ENCODE measurements around the gene HMGB1. TPM values are rescaled to one million over a fixed set of nuclear protein-coding genes. Genes with fewer than 3 reads are reported as not detected.
"Not testable (repeated sequence)": the region's sequence is repeated elsewhere in the genome, so short reads cannot be mapped to it uniquely, and the experiment has no call there.

Gene HMGB1
- total RNA-seq, 1 donor from 2014 or later = 230 TPM

DNA sequence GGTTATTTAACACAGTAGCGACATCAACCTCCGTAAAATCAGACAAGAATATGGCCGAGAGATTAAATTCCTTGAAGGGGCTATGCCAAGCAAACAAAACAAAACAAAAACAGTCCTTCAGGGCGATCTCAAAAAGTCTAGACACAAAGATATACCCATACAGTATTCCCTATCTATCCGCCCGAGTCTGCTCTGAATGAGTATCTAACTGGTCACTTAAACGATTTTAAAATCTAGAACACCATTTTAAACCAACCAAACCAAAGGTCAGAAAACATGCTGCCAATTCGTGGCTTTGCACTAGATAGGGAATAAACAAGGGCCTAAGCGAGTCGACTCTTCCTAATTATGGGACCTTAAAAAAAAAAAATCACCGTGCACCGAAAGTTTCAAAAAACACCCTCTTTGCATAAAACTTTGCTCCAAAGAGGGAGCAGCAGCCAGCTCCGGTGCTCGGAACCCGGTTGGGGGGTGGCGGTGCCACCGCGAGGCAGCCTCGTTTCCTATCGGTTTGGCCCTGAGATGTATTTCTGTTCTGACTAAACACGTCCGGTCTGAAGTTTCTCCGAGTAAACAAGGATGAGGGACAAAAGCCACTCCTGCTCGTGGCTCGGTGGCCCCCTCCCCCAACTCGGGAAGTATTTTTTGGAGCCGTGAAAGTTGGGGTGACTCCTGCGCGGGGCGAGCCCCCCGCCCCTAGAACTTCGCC lies 1.8 kb downstream of the HMGB1 start:
- Mint-ChIP-seq H3K9me3 (ENCODE audit: unreplicated experiment) (no peaks in the 10 kb centered on the region), H3K36me3 (ENCODE audit: low read depth, unreplicated experiment) (peaks cover 8% of the 10 kb centered on the region), H3K4me3 (ENCODE audit: unreplicated experiment) (peak overlapping the region; percentile 97), H3K27me3 (ENCODE audit: unreplicated experiment) (peaks cover 15% of the 10 kb centered on the region), H3K27ac (ENCODE audit: unreplicated experiment) (peak overlapping the region; percentile 99), H3K4me1 (ENCODE audit: unreplicated experiment) (peaks cover 25% of the 10 kb centered on the region)
- DNase-seq (ENCODE audit: low spot score) = peak; percentile 52
- TF ChIP-seq, protein P1, sequence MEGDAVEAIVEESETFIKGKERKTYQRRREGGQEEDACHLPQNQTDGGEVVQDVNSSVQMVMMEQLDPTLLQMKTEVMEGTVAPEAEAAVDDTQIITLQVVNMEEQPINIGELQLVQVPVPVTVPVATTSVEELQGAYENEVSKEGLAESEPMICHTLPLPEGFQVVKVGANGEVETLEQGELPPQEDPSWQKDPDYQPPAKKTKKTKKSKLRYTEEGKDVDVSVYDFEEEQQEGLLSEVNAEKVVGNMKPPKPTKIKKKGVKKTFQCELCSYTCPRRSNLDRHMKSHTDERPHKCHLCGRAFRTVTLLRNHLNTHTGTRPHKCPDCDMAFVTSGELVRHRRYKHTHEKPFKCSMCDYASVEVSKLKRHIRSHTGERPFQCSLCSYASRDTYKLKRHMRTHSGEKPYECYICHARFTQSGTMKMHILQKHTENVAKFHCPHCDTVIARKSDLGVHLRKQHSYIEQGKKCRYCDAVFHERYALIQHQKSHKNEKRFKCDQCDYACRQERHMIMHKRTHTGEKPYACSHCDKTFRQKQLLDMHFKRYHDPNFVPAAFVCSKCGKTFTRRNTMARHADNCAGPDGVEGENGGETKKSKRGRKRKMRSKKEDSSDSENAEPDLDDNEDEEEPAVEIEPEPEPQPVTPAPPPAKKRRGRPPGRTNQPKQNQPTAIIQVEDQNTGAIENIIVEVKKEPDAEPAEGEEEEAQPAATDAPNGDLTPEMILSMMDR (IDR thresholded peaks at IDR 0.05; ENCODE audit: unreplicated experiment) = no peak

DNA sequence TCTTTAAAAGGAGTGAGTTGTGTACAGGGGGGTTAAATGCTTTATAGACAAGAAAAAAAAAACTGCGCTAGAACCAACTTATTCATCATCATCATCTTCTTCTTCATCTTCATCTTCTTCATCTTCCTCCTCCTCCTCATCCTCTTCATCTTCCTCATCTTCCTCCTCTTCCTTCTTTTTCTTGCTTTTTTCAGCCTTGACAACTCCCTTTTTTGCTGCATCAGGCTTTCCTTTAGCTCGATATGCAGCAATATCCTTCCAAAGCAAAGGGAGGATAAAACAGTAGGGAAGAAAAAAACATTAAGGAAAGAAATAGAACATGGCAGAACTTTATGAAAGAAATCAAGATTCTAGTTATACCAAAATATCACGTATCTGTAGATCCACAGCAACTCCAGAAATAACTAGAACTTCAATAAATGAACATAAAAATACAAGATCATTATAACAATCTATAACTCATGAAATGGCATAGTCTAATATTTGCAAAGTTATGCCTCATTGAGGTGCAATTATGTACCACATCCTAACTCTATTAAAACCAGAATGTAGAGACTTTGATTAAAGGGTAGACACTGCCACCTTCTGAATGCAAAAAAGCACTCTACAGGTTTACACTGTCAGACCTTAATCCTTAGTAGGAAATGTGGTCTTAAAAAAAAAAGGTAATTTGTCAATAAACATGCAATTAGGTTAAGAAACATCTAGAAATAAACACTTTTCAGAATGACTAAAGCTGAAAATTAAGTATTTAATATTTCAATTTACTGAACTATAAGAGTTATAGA lies 4.3 kb downstream of the HMGB1 start:
- Mint-ChIP-seq H3K4me3 (ENCODE audit: unreplicated experiment) (peak overlapping the region; percentile 78), H3K27me3 (ENCODE audit: unreplicated experiment) (peaks cover 14% of the 10 kb centered on the region), H3K4me1 (ENCODE audit: unreplicated experiment) (peaks cover 25% of the 10 kb centered on the region)
- DNase-seq (ENCODE audit: low spot score); H3K9me3 Mint-ChIP-seq (ENCODE audit: unreplicated experiment); H3K36me3 Mint-ChIP-seq (ENCODE audit: low read depth, unreplicated experiment); H3K27ac Mint-ChIP-seq (ENCODE audit: unreplicated experiment): not testable (repeated sequence)

DNA sequence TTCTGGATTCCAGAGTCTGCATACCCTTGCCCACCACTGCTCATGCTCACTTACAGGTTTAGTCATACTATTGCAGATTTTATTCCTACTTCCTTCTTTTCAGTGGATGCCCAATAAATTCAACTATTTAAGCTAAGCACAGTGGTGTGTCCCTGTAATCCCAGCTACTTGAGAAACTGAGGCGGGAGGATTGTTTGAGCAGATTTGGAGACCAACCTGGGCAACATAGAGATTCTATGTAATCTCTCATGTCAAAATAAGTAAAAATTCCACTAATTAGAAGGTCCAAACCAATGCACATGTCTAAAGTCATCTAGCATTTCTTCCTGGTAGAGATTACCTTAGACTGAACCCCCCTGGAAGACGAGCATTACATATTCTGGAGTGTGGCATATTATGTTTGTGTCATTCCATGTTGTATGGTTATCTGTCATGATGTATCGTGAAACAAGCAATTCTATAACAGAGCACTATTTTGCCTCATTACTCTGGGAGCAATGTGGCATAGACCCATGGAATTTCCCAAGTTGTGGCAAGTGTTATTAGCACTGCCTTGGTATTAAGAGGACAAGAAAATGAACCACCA lies 8.3 kb downstream of the HMGB1 start:
- H3K4me3 Mint-ChIP-seq (ENCODE audit: unreplicated experiment) = no peak overlapping the region

DNA sequence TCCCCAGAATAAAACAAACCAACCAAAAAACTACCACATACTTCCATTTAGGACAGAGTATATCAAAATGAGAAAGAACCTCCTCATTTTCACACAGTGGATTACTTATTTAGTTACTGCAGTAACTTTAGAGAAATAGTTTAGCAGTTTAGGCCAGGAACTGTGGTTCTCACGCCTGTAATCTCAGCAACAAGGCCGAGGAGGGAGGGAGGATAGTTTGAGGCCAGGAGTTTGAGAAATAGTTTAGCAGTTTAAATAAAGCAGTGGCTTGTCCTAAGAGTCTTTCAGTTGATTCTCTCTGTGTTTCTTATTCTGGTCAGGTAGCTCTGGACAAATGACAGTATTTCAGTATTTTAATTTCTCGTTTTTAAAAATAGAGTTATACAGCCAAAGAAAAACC lies 9.4 kb downstream of the HMGB1 start:
- peaks cover 3% of the 10 kb centered on the region for H3K27me3 Mint-ChIP-seq (ENCODE audit: unreplicated experiment)
- no peaks in the 10 kb centered on the region for H3K9me3 Mint-ChIP-seq (ENCODE audit: unreplicated experiment)
- DNase-seq (ENCODE audit: low spot score) = no peak
- H3K27ac Mint-ChIP-seq (ENCODE audit: unreplicated experiment) = no peak overlapping the region
- TF ChIP-seq, protein P1 (IDR thresholded peaks at IDR 0.05; ENCODE audit: unreplicated experiment) = no peak
- no peak overlapping the region for H3K4me3 Mint-ChIP-seq (ENCODE audit: unreplicated experiment)
- peaks cover 1% of the 10 kb centered on the region for H3K36me3 Mint-ChIP-seq (ENCODE audit: low read depth, unreplicated experiment)
- peaks cover under 1% of the 10 kb centered on the region for H3K4me1 Mint-ChIP-seq (ENCODE audit: unreplicated experiment)

More for the DNA sequence above, 8.3 kb downstream of the HMGB1 start:
- no peak for DNase-seq (ENCODE audit: low spot score)
- TF ChIP-seq, protein P1 (IDR thresholded peaks at IDR 0.05; ENCODE audit: unreplicated experiment) = no peak
- no peaks in the 10 kb centered on the region for H3K9me3 Mint-ChIP-seq (ENCODE audit: unreplicated experiment)
- H3K4me1 Mint-ChIP-seq (ENCODE audit: unreplicated experiment) = peaks cover 7% of the 10 kb centered on the region
- H3K36me3 Mint-ChIP-seq (ENCODE audit: low read depth, unreplicated experiment) = peaks cover 8% of the 10 kb centered on the region
- no peak overlapping the region for H3K27ac Mint-ChIP-seq (ENCODE audit: unreplicated experiment)
- peaks cover 3% of the 10 kb centered on the region for H3K27me3 Mint-ChIP-seq (ENCODE audit: unreplicated experiment)

DNA sequence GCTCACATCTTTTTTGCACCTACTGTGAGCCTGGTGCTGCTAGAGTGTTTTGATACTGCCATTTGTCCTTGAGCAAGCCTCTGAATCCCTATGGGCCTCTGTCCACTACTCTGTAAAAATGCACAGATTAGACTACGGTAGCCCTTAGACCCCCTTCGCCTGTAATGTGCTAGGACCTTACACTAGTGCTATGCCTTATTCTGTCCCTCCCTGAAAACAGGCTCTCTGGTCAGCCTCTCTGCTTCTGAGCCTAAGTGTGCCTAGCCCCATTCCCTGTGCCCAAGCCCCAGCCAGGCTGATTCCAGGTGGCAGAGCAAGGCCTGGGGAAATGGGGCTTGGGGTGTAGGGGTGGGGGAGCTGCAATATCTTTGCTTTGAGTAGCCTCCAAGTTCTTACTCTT lies 10.7 kb downstream of the HMGB1 start:
- no peak overlapping the region for H3K27ac Mint-ChIP-seq (ENCODE audit: unreplicated experiment)
- H3K4me1 Mint-ChIP-seq (ENCODE audit: unreplicated experiment) = no peaks in the 10 kb centered on the region
- no peaks in the 10 kb centered on the region for H3K36me3 Mint-ChIP-seq (ENCODE audit: low read depth, unreplicated experiment)

More for the DNA sequence above, 10.7 kb downstream of the HMGB1 start:
- TF ChIP-seq, protein P1 (IDR thresholded peaks at IDR 0.05; ENCODE audit: unreplicated experiment) = no peak
- DNase-seq (ENCODE audit: low spot score) = no peak
- H3K4me3 Mint-ChIP-seq (ENCODE audit: unreplicated experiment) = no peak overlapping the region
- H3K9me3 Mint-ChIP-seq (ENCODE audit: unreplicated experiment) = no peaks in the 10 kb centered on the region
- H3K27me3 Mint-ChIP-seq (ENCODE audit: unreplicated experiment) = peaks cover 3% of the 10 kb centered on the region
